VCaP (cell line): Measurements from ENCODE around the gene NIN.

Experiments
- H3K27ac ChIP-seq: fragments of 450-650 bp; 2 replicates; pipeline ENCODE4 v1.5.1; 2017
- TF ChIP-seq, protein P1 (sequence below): fragments of 450-650 bp; conservative IDR thresholded peaks from 2 replicates; pipeline ENCODE4 v1.5.1; 2017; ENCODE audit warnings: mild to moderate bottlenecking, moderate library complexity

NIN gene

DNA sequence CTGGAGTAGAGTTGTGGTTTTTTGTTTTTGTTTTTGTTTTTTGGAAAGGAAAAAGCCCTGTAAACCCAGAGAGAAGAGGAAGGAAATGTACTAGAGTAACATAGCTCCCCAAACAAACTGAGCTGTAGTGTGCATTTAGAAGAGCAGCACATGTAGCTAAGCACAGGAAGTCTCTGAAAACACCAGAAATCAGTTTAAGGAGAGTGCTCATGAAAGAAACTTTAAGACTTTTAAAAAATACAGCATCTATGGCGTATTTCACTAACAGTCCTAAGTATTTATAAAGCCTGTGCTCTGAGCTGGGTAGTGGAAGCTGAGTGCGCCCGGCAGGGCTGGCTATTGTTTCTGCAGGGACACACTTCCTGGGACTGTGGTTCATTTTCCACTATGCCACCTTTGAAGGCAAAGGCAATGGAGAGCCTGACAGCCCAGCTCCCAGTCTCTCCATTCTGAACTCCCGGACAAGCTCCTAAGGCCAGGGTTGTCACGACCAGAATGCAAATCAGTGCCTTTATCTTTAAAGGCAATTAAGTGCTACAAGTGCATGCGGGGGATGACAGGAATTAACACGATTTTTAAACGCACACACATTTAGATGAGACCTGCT is 45.4 kb downstream of the NIN start:
- TF ChIP-seq, protein P1, sequence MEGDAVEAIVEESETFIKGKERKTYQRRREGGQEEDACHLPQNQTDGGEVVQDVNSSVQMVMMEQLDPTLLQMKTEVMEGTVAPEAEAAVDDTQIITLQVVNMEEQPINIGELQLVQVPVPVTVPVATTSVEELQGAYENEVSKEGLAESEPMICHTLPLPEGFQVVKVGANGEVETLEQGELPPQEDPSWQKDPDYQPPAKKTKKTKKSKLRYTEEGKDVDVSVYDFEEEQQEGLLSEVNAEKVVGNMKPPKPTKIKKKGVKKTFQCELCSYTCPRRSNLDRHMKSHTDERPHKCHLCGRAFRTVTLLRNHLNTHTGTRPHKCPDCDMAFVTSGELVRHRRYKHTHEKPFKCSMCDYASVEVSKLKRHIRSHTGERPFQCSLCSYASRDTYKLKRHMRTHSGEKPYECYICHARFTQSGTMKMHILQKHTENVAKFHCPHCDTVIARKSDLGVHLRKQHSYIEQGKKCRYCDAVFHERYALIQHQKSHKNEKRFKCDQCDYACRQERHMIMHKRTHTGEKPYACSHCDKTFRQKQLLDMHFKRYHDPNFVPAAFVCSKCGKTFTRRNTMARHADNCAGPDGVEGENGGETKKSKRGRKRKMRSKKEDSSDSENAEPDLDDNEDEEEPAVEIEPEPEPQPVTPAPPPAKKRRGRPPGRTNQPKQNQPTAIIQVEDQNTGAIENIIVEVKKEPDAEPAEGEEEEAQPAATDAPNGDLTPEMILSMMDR = no peak
- peak overlapping the region; percentile 77 for H3K27ac ChIP-seq

DNA sequence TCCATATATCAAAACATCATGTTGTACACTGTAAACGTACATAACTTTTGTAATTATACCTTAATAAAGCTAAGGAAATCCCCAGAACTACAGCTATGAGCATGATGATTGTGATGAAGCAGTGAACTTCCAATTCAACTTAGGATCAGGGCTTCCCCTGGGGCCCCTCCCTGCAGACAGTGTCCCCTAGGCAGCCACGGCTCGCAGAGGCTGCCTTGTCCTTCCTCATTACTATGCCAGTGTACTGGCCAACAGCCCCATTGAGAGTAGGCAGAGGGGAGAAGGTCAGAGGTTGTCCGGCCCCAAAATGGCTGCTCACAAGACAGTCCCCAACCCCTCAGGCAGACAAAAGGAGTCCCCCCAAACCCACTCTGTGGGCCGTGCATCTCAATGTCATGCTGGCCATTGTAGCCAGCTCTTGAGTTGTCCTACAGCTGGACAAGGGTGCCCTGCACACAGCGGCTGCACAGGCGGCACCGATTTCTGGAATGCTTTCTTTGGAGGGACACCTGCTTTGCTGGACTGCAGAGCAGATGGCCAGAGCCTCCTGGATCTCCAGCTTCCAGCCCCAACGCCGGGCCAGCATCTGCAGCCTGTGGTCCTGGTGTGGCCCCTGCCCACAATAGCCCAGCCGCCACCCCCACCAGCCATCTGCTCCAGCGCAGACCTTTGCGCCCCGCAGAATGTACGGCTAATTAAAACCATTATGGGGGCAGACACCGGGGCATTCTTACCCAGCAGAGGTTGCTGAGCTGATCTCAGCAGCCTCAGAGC is 46.1 kb downstream of the NIN start:
- TF ChIP-seq, protein P1 = no peak
- peak overlapping the region; percentile 77; the same call in 1 of the 2 replicates for H3K27ac ChIP-seq

DNA sequence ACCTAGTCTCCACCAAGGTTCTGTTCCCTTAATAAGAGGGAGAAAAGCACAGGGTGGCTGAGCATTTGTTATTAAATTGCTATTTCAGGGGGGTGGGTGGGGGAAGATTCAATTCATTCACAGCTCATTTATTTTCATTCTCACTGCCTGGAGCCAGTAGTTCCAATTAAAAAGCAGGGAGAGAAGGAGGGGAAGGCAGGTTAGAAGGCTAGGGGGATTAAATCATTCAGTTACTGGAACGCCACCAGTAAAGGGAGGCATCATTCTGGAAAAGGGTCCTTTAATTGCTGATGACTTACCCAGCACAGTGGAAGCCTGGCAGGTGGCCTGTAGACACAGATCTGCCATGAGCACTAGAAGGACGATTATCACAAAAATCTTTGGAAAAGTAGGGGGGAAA is 47.4 kb downstream of the NIN start:
- TF ChIP-seq, protein P1 = no peak
- H3K27ac ChIP-seq = no peak overlapping the region

DNA sequence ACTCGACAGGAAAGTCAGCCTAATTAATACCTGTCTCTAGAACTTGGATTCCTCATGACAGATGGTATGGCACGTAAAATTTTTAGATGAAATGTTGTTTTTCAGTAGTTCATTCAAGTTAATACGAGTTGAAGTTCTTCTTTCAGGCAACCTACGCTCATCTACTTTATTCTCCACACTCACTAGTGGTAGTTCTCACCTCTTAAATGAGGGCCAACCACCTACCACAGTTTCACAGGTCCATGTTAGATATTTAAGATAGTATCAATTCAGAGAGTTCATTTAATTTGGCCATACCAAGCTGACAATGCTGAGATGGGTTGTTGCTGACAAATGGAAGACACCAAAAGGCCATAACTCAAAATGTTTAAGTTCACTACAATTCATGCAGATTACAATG is 50.6 kb downstream of the NIN start:
- TF ChIP-seq, protein P1 = no peak
- no peak overlapping the region for H3K27ac ChIP-seq

DNA sequence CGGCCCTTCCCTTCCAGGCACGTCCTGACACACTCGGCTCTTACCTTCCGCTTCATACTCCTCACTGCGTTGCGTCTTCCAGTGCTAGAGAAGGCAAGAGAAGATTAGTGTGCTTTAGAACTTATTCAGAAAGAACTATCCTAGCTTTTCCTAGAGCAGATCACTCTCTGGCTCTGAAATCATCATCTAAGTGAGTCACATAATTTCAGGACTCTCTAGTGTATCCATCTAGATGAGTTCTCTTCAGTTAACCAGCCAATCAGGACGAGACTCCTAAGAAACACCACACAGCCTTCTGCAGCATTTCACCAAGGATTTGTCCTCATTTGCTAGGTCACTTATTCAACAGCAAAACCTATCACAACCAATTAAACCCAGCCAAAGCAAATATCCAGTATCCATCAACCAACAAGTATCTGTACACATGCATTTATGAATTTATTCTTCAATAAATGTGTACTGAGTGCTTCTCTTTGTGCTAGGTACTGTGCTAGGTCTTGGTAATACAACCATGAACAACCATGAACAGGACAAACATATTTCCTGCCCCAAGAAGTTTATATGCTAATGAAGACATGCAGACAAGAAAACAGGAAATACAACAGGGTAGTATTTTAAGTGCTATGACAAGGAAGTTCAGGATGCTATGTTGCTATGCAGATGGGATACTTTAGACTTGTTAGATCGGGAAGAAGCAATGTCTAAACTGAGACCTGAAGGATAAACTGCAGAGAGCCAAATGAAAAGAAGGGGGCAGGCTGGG is 52.1 kb downstream of the NIN start:
- H3K27ac ChIP-seq = peak overlapping the region; percentile 5; the same call in 1 of the 2 replicates
- TF ChIP-seq, protein P1 = no peak

DNA sequence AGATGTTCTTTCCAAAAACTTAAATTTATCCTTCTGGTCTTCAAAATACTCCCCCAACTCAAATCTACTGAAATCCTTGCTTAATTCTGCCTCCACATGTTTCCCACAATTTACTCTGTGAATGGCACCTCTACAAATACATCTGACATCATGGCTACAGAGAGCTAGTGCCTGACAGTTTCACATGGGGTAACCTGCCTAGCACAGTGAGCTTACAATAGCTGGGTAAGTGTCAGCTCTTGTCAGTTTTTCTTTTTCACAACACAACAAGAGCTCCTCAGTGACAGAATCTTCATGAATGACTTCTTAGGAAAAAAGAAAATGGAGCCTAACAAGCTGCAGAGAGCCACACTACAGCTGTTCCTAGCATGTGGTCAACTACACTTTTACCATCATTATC is 54.4 kb downstream of the NIN start:
- H3K27ac ChIP-seq = no peak overlapping the region
- TF ChIP-seq, protein P1 = no peak

DNA sequence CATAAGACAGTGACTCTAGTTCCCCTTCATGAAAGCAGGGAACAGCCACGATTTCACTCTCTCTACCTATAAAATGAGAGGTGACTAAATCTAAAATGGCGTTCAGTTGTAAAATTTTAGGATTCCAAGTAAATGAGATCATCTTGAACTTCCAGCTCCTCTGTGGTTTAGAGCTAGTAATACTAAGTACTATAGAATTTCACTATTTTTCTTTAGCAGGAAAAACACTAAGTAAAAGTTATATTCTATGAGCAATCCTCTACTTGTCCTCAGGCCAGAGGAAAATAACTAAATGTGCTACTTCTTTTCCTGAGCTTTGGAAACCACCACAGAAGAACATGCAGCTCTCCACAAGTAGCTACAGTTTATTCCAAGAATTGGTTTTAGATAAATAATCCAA is 55.6 kb downstream of the NIN start:
- no peak overlapping the region for H3K27ac ChIP-seq

More for the DNA sequence above, 55.6 kb downstream of the NIN start:
- TF ChIP-seq, protein P1 = no peak
